NB4 (cell line): ENCODE results near the gene CXorf65.

ENCODE experiments used
- DNase-seq: peaks from one replicate; pipeline ENCODE4 v3.0.0; 2010; ENCODE audit warnings: low read depth
- H3K4me3 ChIP-seq: one replicate; pipeline ENCODE4 v1.5.1; 2011; ENCODE audit warnings: mild to moderate bottlenecking, low read depth, low read length, moderate library complexity
- MYC ChIP-seq: IDR thresholded peaks from 2 replicates; pipeline ENCODE4 v1.6.1; 2011; ENCODE audit warnings: low read depth, low read length
- POLR2A ChIP-seq: IDR thresholded peaks from 2 replicates; pipeline ENCODE4 v1.6.1; 2011; ENCODE audit warnings: mild to moderate bottlenecking; ENCODE audit not compliant: insufficient read length; ENCODE audit errors: extremely low read depth
- TF ChIP-seq, protein P1 (sequence below): IDR thresholded peaks from 2 replicates; pipeline ENCODE4 v1.6.1; 2011; ENCODE audit warnings: low read depth, low read length
- TF ChIP-seq, protein P2 (sequence below): IDR thresholded peaks from one replicate; pipeline ENCODE4 v1.5.1; 2012; ENCODE audit warnings: low read depth, low read length

The CXorf65 gene

DNA sequence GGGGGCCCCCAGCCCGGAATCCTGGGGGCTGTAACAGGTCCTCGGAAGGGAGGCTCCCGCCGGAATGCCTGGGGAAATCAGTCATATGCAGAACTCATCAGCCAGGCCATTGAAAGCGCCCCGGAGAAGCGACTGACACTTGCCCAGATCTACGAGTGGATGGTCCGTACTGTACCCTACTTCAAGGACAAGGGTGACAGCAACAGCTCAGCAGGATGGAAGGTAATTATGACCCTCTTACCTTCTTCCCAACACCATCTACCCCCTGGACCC is 9.8 kb downstream of the CXorf65 start:
- no peak for TF ChIP-seq POLR2A
- TF ChIP-seq, protein P1, sequence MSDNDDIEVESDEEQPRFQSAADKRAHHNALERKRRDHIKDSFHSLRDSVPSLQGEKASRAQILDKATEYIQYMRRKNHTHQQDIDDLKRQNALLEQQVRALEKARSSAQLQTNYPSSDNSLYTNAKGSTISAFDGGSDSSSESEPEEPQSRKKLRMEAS: no peak
- TF ChIP-seq, protein P2, sequence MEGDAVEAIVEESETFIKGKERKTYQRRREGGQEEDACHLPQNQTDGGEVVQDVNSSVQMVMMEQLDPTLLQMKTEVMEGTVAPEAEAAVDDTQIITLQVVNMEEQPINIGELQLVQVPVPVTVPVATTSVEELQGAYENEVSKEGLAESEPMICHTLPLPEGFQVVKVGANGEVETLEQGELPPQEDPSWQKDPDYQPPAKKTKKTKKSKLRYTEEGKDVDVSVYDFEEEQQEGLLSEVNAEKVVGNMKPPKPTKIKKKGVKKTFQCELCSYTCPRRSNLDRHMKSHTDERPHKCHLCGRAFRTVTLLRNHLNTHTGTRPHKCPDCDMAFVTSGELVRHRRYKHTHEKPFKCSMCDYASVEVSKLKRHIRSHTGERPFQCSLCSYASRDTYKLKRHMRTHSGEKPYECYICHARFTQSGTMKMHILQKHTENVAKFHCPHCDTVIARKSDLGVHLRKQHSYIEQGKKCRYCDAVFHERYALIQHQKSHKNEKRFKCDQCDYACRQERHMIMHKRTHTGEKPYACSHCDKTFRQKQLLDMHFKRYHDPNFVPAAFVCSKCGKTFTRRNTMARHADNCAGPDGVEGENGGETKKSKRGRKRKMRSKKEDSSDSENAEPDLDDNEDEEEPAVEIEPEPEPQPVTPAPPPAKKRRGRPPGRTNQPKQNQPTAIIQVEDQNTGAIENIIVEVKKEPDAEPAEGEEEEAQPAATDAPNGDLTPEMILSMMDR: no peak
- TF ChIP-seq MYC: no peak
- DNase-seq: no peak
- H3K4me3 ChIP-seq: peak overlapping the region; percentile 70

DNA sequence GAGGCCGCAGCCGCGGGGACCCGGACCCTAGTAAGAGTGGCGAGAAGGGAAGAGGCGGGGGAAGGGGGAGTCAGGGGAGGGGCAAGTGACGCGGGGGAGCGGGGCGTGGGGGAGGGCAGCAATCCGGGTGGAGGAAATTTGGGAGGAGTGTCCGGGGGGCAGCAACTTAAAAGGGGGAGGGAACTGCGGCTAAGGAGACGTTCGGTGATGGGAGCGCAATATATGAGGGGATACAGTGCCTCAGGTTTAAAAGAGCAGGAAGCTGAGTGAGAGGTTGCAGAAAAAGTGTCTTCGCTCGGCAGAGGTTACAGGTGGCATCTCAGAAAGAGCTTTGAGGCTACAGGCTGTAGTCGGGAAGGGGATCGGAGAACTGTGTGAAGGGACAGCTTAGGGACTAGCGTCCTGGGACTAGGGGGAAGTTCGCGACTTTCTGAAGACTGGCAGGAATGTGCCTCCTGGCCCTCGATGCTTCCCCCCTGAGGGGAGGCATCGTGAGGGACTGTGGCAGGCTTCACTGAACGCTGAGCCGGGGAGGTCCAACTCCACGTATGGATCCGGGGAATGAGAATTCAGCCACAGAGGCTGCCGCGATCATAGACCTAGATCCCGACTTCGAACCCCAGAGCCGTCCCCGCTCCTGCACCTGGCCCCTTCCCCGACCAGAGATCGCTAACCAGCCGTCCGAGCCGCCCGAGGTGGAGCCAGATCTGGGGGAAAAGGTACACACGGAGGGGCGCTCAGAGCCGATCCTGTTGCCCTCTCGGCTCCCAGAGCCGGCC is 10.4 kb downstream of the CXorf65 start:
- TF ChIP-seq MYC: no peak
- TF ChIP-seq POLR2A: no peak
- TF ChIP-seq, protein P2: no peak
- TF ChIP-seq, protein P1: no peak
- H3K4me3 ChIP-seq: peak overlapping the region; percentile 70
- peak; percentile 78 for DNase-seq

DNA sequence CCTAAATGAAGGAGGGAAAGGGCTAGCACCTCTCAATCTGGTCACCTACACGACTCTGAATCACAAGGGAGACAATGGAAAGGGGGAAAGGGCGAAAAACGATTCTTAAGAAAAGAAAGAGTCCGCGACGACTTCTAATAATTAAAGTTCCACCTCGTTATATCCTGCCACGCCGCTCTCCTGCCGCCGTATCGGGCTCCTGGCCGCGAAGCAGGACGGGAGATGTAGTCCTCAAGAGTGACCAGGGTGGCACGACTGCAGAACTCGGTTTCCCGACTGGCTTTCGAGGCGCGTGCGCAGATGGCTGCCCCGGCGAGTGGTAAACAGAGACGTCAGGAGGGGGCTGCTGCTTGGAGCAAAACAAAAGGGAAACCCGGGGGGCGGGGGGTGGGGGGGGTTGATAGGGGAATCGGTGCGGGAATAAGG is 11.0 kb downstream of the CXorf65 start, which contains the start of gene FOXO4:
Gene FOXO4, plus strand, starts transcription at position 297 of the 426 bp plus-strand sequence. CDS start 678 bp downstream, outside the sequence.
- TF ChIP-seq POLR2A (peak; percentile 60), MYC (peak; percentile 59; the same call in 1 of the 2 replicates)
- TF ChIP-seq, protein P1: peak; percentile 64; the same call in 1 of the 2 replicates
- TF ChIP-seq, protein P2: no peak
- peak within 1 kb of the TSS; percentile 70 for H3K4me3 ChIP-seq
- peak; percentile 91 for DNase-seq

DNA sequence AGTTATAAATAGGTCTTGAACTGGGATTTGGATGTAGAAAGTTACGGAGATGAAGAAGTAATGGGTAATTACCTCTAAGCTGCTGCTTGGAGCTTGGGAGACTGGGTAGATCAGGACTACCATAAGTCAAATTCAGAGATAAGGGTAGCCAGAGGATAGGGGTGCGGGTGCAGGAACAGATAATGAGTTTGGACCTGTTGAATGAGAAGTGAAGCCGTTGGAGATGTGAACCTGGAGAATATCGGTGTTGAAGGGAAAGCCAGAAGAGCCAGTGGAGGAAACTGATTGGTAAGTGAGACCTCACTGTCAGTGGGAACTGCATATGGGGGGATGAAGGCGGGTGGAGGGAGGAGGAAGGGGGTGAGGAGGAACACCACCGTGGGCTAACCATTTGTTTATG is 11.5 kb downstream of the CXorf65 start:
- TF ChIP-seq, protein P1: no peak
- TF ChIP-seq POLR2A (no peak), MYC (no peak)
- TF ChIP-seq, protein P2: no peak
- peak overlapping the region; percentile 70 for H3K4me3 ChIP-seq
- no peak for DNase-seq

DNA sequence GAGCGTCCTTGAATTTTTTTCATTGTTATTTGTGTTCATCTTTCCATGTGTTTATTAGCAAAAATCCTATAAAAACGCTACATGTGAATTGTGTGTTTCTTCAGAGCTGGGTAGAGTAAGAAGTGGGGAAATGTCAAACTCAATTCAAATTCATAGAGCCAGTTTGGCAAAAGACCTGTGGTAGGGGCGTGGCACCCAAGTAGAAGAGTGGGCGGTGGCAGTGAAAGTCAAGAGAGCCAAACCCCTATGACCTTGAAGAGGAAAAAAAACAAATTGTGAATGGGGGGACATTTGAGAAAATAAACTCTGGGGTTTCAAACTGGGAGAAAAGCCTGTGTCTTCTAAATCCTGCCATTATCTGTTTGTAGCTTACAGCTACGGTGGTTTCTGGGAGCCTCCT is 15.3 kb downstream of the CXorf65 start:
- DNase-seq: no peak
- TF ChIP-seq POLR2A (no peak), MYC (no peak)
- TF ChIP-seq, protein P2: no peak
- TF ChIP-seq, protein P1: no peak
- no peak overlapping the region for H3K4me3 ChIP-seq
